Measurements from ENCODE around the gene GHR. TPM values are rescaled to one million over a fixed set of nuclear protein-coding genes. Genes with fewer than 3 reads are reported as not detected.

GHR gene
- total RNA-seq, 2 donors from 2014 or later, result 5.7 to 12.9 TPM

DNA sequence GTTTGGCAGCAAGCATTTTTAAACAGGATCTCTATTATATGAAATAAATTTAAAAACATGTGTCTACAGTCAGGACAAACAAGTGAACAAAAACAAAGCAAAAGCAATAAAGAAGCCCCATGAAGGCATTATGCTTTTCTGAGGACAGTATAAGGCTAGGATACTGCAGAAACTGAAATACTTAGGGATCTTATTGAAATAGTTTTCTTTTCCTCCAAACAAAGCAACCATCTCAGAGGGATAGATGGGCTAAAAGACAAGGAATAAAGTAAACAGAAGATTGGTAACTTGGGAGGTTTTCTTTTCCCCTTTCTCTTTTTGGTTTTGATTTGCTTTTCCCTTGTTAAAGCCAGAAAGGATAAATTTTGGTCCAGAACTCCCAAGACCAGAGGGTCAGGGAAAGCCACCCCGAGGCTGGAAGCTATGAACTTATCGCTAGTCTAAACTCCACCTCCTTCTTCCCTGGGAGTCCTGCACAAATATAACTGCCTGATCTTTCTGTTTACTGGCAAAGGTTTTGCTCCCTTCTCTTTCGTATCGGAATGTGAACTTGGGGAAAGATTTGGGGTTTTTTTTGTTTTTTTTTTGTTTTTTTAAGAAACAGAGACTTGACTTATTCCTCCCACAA lies 164.0 kb downstream of the GHR start:
- intact Hi-C loops (cut with DNase I), result no loop called here
- no peaks in the 10 kb centered on the region for H3K36me3 ChIP-seq (replicated peaks in 1 of 2; ENCODE audit: insufficient read depth in 1 of 2, low read depth in 2 of 2)
- DNase-seq (no peak), ATAC-seq (no peak)
- TF ChIP-seq, protein P1, sequence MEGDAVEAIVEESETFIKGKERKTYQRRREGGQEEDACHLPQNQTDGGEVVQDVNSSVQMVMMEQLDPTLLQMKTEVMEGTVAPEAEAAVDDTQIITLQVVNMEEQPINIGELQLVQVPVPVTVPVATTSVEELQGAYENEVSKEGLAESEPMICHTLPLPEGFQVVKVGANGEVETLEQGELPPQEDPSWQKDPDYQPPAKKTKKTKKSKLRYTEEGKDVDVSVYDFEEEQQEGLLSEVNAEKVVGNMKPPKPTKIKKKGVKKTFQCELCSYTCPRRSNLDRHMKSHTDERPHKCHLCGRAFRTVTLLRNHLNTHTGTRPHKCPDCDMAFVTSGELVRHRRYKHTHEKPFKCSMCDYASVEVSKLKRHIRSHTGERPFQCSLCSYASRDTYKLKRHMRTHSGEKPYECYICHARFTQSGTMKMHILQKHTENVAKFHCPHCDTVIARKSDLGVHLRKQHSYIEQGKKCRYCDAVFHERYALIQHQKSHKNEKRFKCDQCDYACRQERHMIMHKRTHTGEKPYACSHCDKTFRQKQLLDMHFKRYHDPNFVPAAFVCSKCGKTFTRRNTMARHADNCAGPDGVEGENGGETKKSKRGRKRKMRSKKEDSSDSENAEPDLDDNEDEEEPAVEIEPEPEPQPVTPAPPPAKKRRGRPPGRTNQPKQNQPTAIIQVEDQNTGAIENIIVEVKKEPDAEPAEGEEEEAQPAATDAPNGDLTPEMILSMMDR (IDR thresholded peaks at IDR 0.05), result no peak
- no peak for TF ChIP-seq POLR2A (IDR thresholded peaks at IDR 0.05)
- peaks cover 16% of the 10 kb centered on the region for H3K4me1 ChIP-seq
- 18 to 31% methylated on average over 4 of the region's 4 CpGs for WGBS, 2 donors
- no peaks in the 10 kb centered on the region for H3K9me3 ChIP-seq
- no peak overlapping the region for H3K27ac ChIP-seq
- no peak overlapping the region for H3K4me3 ChIP-seq
- no peaks in the 10 kb centered on the region for H3K27me3 ChIP-seq

DNA sequence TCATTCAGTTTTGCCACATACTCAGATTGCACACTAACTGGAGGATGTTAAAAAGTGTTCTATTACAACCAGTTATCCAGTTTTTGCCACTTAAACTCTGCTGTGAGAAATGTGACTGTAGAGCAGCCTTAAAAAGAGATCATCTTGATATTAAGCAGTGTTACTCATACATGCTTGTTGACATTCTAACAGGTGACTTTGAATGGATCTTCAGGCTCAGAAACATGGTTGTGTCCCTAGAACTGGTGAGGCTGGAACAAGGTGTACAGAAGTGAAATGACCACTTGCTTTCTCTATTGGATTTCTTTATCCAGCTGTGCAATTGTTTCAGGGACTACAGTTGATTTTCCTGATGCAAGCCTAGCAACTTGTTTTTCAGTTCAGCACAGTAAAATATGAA lies 167.3 kb downstream of the GHR start:
- ATAC-seq (no peak), DNase-seq (no peak)
- no peaks in the 10 kb centered on the region for H3K27me3 ChIP-seq
- no peaks in the 10 kb centered on the region for H3K36me3 ChIP-seq (replicated peaks in 1 of 2; ENCODE audit: insufficient read depth in 1 of 2, low read depth in 2 of 2)
- TF ChIP-seq, protein P1 (IDR thresholded peaks at IDR 0.05), result no peak
- no peak for TF ChIP-seq POLR2A (IDR thresholded peaks at IDR 0.05)
- peaks cover 16% of the 10 kb centered on the region for H3K4me1 ChIP-seq
- H3K27ac ChIP-seq, result no peak overlapping the region
- no peaks in the 10 kb centered on the region for H3K9me3 ChIP-seq
- H3K4me3 ChIP-seq, result no peak overlapping the region
- intact Hi-C loops (cut with DNase I), result no loop called here

DNA sequence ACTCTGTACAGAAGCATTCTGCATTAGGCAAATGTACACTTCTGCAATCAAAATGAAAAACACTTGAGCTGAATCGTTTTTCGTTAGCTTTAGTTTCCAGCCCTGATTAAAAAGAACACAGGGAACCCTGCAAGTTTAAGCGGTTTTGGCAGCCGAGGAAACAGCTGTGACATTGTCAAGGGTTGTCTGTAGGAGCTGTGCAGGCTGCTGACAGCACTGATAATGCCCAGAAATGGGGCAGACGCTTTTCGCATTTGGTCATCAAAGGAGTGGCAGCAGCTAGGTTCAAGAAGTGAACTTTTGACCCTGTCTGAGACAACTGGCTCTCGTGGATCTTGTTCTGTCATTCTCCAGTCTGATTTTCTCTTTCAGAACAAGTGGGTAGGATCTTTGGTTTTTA lies 167.8 kb downstream of the GHR start:
- ATAC-seq, result no peak

DNA sequence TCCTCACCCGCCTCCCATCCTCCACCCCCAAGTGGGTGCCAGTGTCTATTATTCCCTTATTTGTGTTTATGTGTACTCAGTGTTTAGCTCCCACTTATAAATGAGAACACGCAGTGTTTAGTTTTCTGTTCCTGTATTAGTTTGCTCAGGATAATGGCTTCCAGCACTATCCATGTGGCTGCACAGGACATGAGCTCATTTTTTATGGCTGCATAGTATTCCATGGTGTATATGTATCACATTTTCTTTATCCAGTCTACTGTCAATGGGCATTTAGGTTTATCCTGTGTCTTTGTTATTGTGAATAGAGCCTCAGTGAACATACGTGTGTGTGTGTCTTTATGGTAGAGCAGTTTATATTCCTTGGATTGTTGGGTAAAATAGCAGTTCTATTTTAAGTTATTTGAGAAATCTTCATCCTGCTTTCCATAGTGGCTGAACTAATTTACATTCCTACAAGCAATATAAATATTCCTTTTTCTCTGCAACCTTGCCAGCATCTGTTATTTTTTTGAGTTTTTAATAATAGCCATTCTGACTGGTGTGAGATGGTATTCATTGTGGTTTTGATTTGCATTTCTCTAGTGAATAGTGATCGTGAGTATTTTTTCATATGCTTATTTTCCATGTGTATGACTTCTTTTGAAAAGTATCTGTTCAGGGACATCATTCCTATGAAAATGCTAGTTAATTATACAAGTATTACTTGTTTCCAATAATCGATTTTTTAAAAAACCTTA lies 169.3 kb downstream of the GHR start:
- H3K4me1 ChIP-seq, result peaks cover 5% of the 10 kb centered on the region
- no peaks in the 10 kb centered on the region for H3K36me3 ChIP-seq (replicated peaks in 1 of 2; ENCODE audit: insufficient read depth in 1 of 2, low read depth in 2 of 2)
- no peaks in the 10 kb centered on the region for H3K27me3 ChIP-seq
- intact Hi-C loops (cut with DNase I), result no loop called here
- TF ChIP-seq POLR2A (IDR thresholded peaks at IDR 0.05), result no peak
- TF ChIP-seq, protein P1 (IDR thresholded peaks at IDR 0.05), result no peak
- H3K4me3 ChIP-seq, result no peak overlapping the region
- WGBS, 2 donors, result 80 to 82% methylated on average over 5 of the region's 5 CpGs
- no peak overlapping the region for H3K27ac ChIP-seq
- ATAC-seq (no peak), DNase-seq (no peak)
- no peaks in the 10 kb centered on the region for H3K9me3 ChIP-seq

More for the DNA sequence above, 167.8 kb downstream of the GHR start:
- DNase-seq, result peak in 2 of 4 donors; percentile 17 to 31
- intact Hi-C loops (cut with DNase I), result no loop called here
- Histone ChIP-seq H3K27ac (no peak overlapping the region), H3K4me1 (peaks cover 16% of the 10 kb centered on the region), H3K36me3 (replicated peaks in 1 of 2; ENCODE audit: insufficient read depth in 1 of 2, low read depth in 2 of 2) (no peaks in the 10 kb centered on the region), H3K4me3 (no peak overlapping the region), H3K9me3 (no peaks in the 10 kb centered on the region), H3K27me3 (no peaks in the 10 kb centered on the region)
- 17 to 20% methylated on average over 7 of the region's 7 CpGs for WGBS, 2 donors
- TF ChIP-seq POLR2A (IDR thresholded peaks at IDR 0.05), result no peak
- TF ChIP-seq, protein P1 (IDR thresholded peaks at IDR 0.05), result no peak

DNA sequence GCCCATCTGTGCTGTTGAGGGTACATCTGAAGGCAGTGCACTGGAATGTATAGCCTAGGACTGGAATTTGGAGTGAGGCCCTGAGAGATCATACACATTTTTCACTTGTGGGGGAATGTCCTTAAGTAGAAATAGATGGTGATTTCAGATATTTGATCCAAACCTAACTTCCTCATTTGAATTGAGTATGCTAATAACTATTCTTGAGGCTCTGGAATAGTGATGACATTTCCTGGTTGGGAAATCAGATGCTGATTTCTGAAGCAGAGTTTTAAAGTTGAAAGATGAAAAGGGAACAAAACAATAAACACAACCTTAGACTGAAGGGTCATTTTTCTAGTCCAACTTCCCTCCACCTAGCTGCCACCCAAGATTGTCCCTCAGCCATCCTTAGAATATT lies 170.4 kb downstream of the GHR start:
- ATAC-seq (no peak), DNase-seq (no peak)
- no peak overlapping the region for H3K4me3 ChIP-seq
- TF ChIP-seq POLR2A (IDR thresholded peaks at IDR 0.05), result no peak
- TF ChIP-seq, protein P1 (IDR thresholded peaks at IDR 0.05), result no peak
- no peak overlapping the region for H3K27ac ChIP-seq
- H3K36me3 ChIP-seq (replicated peaks in 1 of 2; ENCODE audit: insufficient read depth in 1 of 2, low read depth in 2 of 2), result no peaks in the 10 kb centered on the region
- intact Hi-C loops (cut with DNase I), result no loop called here
- no peaks in the 10 kb centered on the region for H3K27me3 ChIP-seq
- H3K4me1 ChIP-seq, result no peaks in the 10 kb centered on the region
- no peaks in the 10 kb centered on the region for H3K9me3 ChIP-seq
